NCI-H446 (cell line): ENCODE measurements around the gene CCL4.
"Not testable (repeated sequence)": the region's sequence is repeated elsewhere in the genome, so short reads cannot be mapped to it uniquely, and the experiment has no call there.

ENCODE experiments used
- DNase-seq, 2 experiments: peaks; one replicate each; lab custom pipeline; 2025; lab: John Stamatoyannopoulos, UW

The CCL4 gene

DNA sequence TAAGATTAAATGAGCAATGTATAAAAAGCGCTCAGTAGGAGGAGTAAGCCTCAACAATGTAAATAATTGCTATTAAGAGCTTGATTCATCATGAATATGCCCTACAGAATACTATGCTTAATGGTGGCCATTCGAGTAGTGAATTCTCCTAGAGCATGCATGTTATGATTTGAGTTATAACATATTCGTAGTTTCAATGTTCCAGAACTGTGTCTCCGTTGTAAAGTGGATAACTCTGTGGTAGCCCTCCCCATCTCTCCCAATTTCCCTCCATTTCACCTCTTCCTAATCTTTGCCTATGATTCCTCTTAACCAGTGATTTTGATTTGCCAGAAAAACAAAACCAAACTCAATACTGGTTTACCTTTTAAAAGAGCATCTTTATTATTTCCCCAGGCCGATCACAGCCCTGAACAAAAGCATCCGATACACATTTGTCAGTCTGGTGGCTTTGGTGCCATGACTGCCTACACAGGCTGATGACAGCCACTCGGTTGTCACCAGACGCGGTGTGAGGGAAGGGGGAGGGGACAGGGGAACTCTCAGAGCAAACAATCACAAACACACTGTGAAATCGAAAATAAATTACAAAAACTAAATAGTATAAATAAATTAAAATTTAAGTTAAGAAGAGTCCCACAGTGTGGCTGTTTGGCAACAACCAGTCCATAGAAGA is 15.6 kb upstream of the CCL4 start:
- not testable (repeated sequence) for DNase-seq

DNA sequence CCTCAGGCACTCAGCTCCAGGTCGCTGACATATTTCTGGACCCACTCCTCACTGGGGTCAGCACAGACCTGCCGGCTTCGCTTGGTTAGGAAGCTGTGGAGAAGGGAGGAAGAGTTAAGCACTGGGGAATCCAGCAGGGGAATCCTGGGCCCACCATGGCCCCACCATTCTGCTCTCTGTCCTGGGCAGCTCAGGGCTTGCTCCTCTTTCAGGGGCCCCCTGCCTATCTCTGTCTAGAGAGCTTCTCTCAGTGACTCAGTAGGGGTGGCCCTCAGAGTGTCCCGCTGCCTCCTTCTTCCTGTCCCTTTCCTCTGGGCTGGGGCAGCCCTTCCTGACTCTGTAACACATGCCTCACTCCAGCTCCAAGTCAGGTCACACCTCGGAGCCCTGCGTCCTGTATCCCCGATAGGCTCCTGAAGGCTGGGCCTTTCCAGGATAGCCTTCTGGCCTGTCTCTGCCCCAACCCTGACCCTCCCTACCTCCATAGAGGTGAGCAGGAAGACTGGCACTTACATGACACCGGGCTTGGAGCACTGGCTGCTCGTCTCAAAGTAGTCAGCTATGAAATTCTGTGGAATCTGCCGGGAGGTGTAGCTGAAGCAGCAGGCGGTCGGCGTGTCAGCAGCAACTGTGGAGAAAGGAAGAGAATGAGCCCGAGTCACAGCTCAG is 14.8 kb upstream of the CCL4 start:
- no peak for DNase-seq

DNA sequence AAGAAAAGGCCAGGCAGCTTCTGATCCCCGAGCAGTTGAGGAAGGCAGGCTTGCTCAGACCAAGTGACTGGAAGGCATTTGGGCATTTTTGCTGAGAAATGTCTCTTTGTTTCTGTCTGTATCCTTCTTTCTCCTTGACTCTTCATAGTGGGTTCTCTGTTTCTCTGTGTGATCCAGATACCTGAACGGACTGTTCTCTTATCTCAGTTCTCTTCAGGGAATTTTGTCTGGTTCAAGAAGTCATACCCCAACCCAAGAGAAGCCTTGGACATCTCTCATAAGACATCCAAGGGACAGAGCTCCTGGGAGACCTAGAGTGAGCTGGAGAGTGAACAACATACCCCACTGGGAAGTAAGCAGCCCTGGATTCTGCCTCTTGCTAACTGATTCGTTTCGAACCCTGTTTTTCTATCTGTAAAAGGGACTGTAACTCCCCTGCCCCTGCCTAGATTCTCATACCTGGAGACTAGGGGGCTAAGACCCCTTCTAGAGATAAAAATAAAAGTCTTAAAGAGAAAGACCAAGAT is 14.2 kb upstream of the CCL4 start:
- DNase-seq: no peak

DNA sequence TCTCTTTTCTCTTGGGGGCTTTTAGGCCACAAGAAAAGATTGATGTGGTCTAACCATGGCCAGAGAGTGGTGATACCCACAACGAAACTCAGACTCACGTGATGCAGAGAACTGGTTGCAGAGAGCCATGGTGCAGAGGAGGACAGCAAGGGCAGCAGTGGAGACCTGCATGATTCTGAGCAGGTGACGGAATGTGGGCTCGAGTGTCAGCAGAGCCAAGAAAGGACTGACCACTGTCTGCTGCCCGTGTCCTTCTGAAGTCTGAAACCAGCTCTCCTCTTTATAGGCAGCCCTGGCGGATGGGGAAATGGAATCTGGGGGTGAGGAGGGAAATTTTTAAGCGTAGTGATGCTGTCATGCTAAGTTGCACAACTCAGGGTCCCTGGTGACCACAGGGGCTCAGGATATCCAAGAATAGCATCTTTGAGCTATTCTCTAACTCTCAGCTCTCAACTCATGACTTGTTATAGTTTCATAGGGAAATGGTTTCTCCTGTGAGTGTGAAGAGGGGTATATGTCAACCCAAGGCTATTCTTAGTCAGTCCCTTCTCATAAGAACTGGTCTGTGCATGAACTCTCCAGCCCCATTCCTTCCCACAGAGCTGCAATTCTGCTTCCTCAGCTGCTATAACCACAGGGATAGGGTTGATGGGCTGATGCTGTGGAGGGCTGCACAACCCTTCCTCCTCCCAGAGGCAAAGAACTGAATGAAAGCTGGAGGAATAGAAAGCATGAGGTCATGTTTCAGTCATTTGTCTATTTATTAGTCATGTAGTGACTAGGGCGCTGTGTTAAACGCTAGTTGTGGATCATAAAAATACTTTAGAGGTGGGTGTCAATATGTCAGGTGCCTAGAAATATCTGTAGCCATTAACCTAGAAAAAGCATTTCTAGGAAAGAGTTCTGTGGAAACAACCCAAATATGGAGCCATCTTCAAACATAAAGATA is 13.5 kb upstream of the CCL4 start, which contains the start of gene CCL3:
Gene CCL3, minus strand, starts transcription at position 256 of the 949 bp plus-strand sequence. Its CDS starts 85 bp downstream, at position 171.
- no peak for DNase-seq

DNA sequence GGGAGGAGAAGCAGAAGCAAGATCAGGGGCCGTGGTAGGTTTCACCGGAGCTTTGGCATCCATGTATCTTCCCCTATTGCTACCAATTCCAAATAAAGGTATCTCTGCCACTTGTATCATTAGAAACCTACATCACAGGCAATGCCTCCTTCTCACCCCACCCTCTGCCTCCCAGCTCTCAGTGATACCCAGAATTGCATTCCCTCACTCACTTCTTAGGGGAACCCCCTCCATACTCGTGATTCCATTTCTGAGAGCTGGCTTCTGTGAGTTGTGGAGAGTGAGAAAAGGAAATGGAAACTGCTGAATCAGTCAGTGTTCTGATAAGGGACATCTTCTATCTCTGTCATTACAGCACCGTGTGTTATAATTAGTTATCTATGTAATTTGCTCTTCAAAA is 11.4 kb upstream of the CCL4 start:
- DNase-seq: no peak

DNA sequence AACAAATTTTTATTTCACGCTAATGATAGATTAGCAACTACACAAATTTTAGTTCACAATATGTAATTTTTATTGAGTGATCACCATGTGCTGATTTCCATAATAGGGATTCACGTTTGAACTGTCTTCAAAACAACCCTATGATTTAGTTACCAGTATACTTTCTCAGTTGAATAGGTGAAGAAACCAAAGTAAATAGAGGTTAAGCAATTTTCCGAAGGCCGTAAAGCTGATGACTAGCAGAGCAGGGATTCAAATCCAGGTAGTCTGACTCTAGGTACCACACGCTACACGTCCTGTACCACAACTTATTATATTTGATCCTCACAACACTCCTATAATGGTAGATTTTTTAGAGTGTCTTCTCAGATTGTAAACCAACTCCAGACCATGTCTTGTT is 10.9 kb upstream of the CCL4 start:
- DNase-seq: not testable (repeated sequence)

DNA sequence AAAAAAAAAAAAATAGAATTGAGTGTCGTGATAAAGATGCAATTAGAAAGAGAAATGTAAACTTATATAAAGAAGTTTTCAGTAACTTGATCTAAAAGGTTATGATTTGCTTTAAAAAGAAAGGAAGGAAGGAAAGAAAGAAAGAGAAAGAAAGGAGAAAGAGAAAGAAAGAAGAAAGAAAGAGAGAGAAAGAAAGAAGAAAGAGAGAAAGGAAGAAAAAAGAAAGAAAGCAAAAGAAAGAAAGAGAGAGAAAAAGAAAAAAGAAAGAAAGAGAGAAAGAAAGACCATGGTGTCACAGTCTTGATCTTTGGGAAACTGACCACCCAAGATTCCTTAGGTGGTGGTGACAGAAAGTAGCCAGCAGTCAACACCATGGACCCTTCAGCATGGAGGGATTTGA is 9.4 kb upstream of the CCL4 start:
- no peak for DNase-seq

DNA sequence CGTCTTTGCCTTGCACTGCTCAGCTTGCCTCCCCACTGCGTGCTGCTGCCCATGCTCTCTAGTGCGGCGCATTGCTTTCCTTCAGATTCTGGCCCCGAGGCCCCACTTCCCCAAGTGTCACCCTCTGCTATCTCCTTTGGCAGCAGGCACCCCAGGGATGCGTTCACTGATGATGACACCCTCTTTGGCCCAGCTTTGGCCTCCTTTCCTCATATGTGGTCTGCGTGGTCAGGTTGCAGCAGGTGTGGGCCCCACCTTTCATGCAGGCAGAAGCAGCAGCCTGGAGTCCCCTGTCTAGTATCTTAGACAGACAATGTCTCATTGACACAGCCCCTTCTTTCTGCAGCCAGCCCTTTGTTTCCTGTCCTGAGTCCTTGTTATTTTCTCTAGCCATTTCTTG is 8.9 kb upstream of the CCL4 start:
- no peak for DNase-seq

DNA sequence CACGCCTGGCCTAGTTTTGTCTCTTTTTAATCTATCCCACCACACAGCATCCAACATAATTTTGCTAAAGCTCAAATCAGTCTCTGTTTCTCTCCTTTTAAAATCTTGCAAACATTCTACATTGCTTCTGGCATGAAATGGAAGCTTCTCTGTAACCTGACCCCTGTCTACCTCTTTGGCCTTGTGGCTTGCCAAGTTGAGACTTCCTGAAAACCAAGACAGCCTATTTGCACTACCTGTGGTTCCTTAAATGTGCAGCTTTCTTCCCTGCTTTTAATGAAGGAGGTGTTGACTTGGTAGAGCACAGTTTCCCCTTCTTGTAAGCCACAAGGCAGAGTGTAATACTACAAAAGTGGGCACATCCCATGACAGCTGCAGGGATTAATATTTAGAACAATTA is 7.6 kb upstream of the CCL4 start:
- DNase-seq: no peak

DNA sequence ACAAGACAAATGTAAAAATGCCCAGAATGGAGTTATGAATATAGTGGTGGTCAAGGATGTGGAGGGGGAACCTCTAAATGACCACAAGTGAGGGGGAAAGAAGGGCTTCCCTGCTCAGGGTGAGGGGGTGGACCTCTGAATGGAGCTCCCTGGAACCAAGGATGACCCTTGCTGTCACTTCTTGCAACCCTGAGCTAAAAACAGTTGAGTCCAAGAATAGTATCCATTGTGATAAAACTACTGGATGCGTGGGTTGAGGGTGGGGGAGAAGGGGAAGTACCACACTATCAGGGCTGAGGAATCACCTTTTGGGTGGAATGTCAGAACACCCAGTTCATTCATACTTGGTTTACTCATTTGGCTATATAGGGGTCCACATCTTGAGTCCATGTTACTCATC is 4.6 kb upstream of the CCL4 start:
- DNase-seq: not testable (repeated sequence)

DNA sequence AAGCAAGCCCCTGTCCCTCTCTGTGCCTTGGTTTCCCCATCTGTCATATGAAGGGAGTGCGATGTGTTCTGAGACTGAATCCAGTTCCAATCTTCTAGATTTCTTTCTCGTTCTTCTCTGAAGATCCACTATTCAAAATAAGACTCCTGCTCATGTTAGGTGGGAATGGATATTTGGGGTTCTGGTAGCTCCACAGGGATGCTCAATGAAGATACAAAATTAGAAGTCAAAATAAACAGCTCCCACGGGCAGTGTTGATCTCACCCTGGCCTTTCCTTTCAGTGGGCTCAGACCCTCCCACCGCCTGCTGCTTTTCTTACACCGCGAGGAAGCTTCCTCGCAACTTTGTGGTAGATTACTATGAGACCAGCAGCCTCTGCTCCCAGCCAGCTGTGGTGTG is 619 bp downstream of the CCL4 start:
- DNase-seq: not testable (repeated sequence)

DNA sequence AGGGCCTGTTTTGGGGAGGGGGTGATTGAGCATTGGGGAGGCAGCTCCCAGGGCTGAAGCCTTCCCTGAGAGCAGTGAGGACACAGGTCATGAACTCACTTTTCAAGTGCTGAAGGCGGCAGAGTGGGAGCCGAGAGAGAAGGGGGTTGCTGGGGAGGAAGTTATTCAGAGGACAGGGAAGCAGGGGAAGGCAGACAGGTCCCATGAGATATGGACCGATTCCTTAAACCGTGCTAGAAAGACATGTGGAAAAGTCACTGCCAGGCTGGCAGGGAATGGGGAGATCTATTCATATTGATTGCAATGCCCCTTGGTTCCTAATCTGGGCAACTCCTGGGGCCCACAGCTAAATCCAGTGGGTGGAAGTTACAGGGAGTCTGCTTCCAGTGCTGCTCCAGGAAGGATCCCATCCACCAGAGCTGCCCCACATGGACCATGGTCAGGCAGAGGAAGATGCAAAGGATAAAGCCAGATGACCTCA is 1.1 kb downstream of the CCL4 start:
- no peak for DNase-seq

DNA sequence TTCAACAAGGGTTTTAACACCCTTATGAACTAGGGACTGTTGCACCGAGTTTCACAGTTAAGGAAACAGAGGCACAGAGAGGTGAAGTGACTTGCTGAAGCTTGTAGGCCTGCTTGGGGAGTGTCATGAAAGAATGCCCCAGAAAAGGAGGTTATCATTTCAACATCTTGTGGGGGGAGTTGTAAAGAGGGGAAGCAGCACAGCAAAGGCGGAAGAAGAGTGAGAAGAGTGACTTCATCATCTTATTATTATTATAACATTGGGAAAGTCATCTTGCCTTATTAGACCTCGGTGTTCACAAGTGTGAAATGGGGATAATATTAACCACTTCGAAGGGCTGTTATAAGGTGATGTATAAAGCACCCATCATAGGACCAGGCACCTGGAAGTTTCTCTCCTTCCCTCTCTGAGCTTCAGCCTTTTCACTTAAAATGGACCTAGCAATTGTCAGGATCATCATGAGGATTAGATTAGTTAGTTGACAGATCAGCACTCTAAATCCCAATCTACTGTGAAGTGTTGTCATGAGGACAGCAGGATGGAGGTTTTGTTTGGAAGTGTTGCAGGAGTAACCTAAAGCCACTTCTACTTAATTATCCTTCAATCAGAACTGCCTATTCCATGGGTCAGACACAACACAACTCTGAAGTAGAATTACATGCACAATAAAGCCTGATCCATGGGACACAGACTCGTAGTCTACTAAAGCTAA is 2.3 kb downstream of the CCL4 start:
- no peak for DNase-seq

DNA sequence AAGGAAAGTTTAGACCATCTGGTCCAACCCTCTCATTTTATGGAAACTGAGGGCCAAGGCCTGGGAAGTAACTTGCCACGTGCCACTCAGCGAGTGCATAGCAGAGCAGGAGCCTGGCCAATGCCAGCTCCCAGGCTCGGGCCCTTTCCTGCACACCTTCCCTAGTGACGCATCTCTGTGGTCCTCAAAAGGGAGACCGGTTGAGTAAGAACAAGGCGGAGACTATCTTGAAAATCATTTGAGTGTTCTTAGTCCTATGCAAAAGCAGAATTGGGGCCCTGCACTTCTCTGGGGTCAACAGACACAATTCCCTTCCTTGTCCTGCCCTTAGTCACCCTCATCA is 2.8 kb downstream of the CCL4 start:
- no peak for DNase-seq

DNA sequence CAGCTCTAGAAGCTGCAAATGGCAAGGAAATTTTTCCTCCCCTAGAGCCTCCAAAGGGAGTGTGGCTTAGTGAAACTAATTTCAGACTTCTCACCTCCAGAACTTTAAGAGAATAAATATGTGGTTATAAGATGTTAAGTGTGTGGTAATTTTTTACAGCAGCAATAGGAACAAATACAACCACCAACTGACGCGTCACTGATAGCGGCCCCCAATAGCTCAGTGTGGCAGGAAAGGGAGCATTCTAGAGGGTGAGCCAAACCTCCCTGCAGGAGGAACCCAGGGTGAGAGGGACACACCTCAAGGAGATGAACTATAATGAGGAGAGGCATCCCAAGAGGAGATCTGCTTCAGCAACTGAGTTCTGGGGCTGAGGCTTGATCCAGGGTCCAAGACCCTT is 4.0 kb downstream of the CCL4 start:
- no peak for DNase-seq

DNA sequence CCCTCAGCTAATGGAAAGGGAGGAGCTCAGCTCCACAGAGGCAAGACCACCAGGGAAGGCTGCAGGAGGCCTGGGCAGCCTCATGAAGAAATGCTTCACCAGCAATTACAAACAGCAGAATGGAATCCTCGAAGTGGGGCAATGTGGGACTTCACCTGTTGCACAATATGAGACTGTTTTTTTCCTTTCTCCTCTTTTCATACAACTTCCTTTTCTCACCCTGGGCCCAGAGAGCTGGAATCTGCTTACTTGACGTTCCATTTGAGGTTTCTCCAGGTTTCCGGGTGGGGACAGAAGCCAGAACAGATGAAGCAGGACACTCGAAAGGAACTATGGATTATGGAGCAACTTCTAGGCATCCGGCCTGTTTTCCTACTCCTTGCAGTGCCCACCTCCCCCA is 4.6 kb downstream of the CCL4 start:
- DNase-seq: not testable (repeated sequence)

DNA sequence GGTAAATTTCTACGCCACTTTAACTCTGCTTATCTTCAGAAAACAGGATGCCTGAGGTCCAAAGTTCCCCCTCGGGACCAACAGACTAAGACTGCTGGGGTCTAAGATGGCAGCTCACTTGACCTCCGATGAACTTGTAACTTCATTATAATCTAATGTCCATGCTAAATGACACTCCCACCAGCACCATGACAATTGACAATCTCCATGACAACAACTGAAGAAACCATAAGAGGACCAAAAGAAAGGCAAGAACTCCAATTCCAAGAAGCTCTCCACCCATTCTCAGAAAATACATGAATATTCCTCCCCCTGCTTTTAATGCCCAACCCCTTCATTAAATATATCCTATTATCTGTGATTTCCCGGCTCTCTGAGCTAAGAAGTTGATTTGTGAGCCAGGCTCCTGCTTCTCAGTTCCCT is 7.5 kb downstream of the CCL4 start:
- no peak for DNase-seq

DNA sequence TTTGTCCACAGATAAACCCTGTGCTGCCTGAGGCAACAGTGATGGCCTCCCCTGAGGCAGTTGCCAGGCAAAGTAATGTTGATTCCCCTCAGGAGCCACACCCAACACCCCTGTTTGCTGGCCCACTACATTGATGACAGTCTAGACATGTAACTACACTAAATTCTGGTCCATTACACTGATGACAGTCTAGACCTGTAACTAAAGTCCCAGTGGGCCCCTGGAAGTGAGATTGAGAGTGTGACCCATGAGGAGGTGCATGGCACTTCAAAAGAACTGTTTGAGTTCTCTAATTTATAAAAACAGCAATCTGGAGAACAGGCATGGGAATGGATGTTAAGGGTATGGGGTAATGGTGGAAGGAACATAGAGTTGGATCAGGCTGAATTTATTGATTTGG is 8.9 kb downstream of the CCL4 start:
- DNase-seq: no peak

DNA sequence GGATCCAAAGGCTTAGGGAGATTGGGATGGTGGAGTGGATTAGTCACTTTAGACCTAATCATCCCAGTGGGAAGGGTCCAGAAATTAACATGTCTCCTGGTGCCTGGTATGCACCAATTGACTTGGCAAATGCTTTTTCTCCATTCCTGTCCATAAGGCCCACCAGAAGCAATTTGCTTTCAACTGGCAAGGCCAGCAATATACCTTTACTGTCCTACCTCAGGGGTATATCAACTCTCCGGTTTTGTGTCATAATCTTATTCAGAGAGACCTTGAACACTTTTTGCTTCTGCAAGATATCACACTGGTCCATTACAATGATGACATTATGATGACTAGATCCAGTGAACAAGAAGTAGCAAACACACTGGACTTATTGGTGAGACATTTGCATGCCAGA is 9.5 kb downstream of the CCL4 start:
- DNase-seq: not testable (repeated sequence)

DNA sequence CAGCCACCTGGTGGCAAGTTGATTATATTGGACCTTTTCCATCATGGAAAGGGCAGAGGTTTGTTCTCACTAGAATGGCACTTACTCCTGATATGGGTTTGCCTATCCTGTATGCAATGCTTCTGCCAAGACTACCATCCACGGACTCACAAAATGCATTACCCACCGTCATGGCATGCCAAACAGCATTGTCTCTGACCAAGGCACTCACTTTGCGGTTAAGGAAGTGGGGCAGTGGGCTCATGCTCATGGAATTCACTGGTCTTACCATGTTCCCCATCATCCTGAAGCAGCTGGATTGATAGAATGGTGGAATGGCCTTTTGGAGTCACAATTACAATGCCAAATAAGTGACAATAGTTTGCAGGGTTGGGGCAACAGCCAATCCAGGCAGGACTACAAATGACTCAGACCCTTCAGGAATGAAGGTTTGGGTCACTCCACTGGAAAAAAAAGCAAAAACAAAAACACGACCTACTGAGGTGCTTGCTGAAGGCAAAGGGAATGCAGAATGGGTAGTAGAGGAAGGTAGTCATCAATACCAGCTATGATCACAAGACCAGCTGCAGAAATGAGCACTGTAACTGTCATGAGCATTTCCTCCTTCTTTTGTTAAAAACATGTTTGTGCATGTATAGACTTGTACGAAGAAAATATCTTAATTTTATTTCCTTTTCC is 11.5 kb downstream of the CCL4 start:
- not testable (repeated sequence) for DNase-seq

DNA sequence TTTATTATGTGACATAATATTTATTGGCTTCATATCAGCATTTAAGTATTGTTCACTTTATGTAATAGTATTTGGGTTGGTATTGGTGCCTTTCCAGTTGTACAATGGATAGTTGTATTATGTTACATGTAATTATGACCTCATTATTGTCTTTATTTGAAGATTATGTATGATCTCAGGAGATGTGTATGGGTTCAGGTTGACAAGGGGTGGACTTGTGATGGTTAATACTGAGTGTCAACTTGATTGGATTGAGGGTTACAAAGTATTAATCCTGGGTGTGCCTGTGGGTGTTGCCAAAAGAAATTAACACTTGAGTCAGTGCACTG is 12.0 kb downstream of the CCL4 start:
- not testable (repeated sequence) for DNase-seq
